GM18870 (cell line): Measurements from ENCODE around the gene MAGEC1.
"Not testable (repeated sequence)": the region's sequence is repeated elsewhere in the genome, so short reads cannot be mapped to it uniquely, and the experiment has no call there.

Source experiments
- ATAC-seq: cut with Tn5 transposase; IDR thresholded peaks from one replicate; pipeline ENCODE4 v1.9.1; 2021; ENCODE audit warnings: moderate library complexity; ENCODE audit not compliant: unreplicated experiment

MAGEC1 gene, protein sequence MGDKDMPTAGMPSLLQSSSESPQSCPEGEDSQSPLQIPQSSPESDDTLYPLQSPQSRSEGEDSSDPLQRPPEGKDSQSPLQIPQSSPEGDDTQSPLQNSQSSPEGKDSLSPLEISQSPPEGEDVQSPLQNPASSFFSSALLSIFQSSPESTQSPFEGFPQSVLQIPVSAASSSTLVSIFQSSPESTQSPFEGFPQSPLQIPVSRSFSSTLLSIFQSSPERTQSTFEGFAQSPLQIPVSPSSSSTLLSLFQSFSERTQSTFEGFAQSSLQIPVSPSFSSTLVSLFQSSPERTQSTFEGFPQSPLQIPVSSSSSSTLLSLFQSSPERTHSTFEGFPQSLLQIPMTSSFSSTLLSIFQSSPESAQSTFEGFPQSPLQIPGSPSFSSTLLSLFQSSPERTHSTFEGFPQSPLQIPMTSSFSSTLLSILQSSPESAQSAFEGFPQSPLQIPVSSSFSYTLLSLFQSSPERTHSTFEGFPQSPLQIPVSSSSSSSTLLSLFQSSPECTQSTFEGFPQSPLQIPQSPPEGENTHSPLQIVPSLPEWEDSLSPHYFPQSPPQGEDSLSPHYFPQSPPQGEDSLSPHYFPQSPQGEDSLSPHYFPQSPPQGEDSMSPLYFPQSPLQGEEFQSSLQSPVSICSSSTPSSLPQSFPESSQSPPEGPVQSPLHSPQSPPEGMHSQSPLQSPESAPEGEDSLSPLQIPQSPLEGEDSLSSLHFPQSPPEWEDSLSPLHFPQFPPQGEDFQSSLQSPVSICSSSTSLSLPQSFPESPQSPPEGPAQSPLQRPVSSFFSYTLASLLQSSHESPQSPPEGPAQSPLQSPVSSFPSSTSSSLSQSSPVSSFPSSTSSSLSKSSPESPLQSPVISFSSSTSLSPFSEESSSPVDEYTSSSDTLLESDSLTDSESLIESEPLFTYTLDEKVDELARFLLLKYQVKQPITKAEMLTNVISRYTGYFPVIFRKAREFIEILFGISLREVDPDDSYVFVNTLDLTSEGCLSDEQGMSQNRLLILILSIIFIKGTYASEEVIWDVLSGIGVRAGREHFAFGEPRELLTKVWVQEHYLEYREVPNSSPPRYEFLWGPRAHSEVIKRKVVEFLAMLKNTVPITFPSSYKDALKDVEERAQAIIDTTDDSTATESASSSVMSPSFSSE

DNA sequence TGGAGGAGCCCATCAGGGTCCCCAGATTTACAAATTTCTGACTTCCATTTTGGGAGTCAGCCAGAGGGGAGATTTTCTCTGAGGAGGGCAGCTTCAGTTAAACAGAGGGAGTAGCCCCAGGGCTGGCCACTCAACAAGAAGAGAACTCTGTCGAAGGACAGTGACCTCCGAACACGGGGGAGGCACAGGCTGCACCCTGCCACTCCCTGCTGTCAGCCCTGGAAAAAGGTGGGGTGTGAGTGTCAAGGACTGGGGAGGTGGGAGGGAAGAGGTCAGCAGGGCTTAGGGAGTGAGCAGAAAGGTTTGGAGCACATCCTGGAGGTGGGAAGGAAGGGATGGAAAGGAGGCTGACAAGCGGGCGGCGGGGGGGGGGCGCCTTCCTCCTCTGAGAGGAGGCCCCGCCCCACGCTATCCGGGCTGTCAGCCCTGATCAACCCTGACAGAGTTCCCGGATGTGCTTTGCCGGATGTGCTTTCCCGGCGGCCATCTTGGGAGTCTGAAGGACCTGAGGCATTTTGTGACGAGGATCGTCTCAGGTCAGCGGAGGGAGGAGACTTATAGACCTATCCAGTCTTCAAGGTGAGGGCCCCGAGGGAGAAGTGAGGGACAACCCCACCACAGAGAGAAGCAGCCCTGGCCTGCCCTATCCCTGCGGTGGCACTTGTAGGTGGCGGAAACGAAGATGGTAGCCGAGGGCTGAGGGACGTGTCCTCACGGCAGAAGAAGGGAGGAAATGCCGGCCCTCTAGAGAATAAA, at the start of gene MAGEC1:
TSS of gene MAGEC1 (plus strand) at position 495 of the 756 bp plus-strand sequence. CDS start 1,179 bp downstream, outside the sequence.
- no peak for ATAC-seq

DNA sequence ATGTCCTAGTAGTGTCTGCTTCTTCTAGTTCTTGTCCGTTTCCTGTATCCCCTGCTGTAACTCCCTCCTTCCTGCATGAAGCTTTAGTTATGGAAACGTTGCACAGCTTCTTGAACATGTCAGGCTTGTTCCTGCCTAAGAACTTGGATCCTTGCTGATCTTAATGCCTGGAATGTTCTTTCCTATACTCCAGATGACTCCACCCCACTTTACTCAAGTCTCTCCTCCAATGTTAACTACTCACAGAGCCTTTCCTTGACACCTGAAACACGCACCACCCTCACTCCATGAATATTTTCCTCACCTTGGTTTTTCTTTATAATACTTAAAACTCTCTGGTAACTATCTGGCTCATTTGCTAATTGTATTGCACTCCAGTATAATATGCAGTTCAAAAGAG, 46.2 kb upstream of the MAGEC1 start:
- no peak for ATAC-seq

DNA sequence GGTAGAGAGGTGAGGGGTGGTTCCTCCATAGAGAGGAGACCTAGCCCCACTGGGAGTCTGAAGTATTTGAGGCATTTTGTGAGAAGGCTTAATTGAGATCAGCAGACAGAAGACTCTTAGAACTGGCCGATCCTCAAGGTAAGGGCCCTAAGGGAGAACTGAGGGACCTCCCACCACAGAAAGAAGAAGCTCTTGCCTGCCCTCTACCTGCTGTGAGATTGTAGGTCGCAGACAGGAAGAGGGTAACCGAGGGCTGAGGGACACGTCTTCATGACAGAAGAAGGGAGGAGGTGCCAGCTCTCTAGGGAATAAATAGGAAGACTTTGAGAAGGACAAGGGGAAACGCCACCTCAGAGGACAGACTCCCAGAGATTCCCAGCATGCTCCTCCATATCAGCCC, 24.1 kb upstream of the MAGEC1 start:
- ATAC-seq = no peak

DNA sequence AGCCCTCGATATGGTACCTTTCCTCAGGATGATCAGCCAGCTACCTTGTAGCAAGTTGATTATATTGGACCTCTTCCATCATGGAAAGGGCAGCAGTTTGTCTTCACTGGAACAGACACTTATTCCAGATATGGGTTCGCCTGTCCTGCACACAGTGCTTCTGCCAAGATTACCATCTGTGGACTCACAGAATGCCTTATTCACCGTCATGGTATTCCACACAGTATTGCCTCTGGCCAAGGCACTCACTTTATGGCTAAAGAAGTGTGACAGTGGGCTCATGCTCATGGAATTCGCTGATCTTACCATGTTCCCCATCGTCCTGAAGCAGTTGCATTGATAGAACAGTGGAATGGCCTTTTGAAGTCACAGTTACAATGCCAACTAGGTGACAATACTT, 14.9 kb upstream of the MAGEC1 start:
- not testable (repeated sequence) for ATAC-seq

DNA sequence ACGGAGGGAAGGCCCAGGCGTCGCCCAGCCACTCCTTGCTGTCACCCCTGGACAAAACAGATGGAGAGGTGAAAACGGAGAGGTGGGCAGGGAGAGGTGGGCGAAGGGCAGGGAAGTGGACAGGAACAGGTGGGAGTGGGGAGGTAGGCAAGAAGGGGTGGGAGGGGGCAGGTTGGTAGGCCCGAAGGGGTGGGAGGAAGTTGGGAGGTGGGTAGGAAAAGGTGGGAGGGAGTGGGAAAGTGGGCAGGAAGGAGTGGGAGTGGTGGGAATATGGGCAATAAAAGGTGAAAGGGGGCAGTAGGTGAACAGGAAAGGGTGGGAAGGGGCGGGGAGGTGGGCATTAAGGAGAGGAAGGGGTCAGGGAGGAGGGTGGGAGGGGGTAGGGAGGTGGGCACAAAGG, 9.0 kb upstream of the MAGEC1 start:
- no peak for ATAC-seq

DNA sequence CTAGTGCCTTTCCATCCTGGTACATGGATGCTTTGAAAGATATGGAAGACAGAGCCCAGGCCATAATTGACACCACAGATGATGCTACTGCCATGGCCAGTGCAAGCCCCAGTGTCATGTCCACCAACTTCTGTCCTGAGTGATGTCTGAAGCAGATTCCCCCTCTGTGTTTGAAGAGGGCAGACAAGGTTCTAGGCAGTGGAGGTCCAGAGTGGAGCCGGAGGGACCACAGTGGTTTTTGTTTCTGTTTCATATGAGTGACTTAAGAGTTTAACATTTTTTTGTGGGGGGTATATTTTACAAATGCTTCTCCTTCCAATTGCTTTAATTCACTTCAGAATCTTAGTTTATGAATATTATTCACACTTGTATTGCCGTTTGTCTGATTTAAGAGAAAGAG, 6.0 kb upstream of the MAGEC1 start:
- ATAC-seq = no peak

DNA sequence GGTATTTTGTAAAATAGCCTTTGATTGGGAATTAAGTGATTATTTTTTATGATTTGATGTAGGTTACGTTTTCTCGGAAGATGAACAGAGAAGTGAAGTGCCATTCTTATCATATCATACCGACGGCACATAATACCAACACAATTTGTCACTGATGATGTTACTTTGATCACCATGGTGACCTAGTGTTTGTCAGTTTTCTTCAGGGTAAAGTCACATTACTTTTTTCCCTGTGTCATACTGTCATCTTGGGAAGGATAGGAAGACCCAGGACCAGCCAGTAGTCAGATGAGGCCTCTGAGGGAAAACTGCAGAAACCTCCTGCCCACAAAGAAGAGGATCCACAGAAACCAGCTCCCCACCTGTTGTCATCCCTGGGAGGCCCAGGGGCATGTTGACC, 1.3 kb upstream of the MAGEC1 start:
- ATAC-seq = no peak

DNA sequence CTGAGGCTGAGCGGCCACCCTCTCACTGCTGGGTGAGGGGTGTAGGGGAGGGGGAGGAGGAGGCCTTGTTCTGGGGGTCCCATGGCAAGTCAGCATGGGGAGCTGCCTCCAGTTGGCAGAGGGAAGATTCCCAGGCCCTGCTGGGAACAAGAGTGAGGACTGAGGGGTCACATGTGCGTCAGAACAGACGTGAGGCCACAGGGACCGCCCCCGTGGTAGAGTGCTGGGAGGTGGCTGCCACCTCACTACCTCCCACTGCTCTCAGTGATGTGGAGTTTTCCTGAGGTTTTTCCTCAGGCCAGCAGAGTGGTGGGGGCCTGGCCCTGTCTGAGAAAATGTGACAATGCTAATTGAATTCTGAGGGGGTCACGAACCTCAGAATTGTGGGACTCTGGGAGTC, 568 bp downstream of the MAGEC1 start:
- ATAC-seq = no peak

DNA sequence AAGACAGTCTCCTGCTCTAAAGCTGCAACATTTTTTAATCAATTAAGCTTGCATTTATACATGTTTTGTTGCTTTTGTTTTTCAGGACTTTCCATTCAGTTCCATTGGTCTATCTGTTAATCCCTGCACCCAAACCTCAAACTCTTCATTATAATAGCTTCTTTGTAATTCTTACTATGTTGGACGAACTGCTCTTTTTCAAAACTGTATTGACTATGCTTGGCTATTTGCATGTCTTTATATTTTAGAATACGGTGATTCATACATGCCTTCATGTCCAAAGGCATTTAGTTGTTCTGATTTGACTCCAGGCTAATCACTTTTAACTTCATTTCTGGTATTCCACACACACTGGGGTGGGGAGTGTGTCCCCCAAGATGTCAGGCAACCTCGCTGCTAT, 14.1 kb downstream of the MAGEC1 start:
- no peak for ATAC-seq

DNA sequence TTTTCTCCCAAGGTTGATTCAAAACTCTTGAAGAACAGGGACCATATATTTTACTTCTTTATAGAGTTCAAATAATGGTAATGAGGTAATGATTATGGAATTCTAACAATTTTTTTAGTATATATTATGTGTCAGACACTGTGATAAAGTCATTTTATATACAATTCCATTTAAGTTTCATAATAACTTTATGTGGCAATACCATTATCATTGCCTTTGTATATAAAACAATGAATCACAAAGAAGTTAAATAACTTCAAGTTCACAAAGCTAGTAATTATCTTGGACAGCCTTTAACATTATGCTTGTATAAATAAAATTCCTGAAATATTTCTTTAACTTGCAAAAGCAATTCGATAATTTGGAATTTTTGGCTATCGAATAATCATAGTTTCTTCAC, 20.6 kb downstream of the MAGEC1 start:
- no peak for ATAC-seq

DNA sequence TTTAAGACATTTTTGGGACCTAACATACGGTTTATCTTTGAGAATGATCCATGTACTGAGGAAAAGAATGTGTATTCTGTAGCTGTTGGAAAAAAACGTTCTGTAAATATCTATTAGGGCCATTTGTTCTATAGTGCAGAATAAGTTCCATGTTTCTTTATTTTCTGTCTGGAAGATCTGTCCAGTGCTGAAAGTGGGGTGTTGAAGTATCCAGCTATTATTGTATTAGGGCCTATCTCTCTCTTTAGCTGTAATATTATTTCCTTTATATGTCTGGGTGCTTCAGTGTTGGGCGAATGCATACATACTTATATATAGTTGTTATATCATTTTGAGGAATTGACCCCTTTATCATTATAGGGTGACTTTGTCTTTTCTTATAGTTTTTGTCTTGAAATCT, 24.7 kb downstream of the MAGEC1 start:
- ATAC-seq = no peak

DNA sequence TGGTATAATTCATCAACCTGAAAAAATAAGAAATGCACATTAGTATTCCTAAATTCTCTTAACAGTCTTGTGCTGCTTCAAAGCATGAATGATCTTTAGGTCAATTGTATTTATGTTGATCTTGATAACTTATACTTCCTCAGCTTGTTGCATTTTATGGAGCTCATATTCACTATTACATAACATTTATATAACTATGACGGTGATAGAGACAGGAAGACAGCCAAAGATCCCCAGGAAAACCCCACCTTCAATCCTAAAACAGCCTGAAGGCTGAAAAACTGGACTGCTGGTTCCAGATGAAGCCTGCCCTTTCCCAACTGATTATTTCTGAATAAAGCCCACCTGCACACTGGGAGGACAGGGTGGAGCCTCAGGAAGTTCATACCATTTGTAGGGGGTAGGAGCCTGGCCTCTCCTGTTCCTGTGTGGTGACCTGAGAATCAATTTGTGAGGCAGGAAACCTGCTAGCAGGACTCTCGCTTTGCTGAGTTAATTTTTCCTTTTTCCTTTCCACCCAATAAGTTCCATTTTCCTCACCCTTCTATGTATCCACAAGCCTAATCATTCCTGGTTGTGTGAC, 30.5 kb downstream of the MAGEC1 start:
- ATAC-seq = no peak

DNA sequence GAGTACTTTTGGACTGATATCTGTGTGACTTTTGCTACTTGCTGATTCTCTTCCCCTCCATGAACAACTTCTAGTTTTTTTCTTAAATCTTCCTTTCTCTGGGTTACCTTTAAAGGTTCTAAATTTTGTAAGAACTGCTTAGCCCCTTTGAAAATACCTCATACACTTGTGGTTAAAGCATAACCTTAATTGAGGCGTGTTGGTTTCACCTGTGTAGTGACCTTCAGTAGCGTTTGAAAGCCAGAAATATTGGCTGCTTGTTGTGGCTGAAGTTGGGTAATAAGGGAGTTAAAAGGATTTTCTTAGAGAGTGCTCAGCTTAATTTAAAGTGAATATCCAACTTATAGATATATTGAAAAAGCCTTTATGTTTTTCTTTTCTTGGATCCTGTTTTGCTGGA, 32.0 kb downstream of the MAGEC1 start:
- ATAC-seq = no peak

DNA sequence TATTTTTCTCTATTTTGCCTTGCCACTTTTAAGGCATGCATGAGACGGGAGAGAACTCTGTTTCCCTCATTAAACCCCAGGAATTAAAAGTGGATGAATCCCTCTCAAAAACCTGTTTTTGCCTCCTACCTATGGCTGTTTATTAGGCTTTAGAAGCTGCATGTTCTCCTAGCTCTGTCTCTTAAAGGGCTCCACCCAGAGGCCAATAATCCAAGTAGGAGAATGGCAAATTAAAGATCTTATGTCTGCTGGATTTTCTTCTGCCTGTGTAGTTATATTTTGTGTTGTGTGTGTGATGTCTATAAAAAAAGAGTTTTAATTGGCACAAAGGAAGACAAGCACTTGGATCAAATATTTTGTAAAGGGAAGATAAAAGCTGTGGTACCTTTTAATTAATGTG, 32.4 kb downstream of the MAGEC1 start:
- ATAC-seq = no peak

DNA sequence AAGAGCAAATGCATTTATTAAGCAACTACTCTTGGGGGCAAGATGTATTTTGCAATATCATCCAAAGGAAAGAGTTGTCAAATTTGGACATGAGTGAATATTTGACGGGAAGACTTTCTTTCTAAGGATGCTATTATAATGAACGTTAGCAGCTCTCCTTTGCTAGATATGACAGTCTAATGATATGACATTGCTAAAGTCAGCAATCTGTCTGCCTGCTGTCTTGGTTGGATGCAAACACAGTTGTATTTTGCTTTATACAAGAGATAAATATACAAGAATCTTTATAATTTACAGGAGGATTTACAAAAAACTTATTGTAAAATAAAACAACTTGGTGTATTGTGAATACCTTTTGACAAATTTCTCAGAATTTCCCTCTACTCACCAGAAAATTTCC, 37.5 kb downstream of the MAGEC1 start:
- ATAC-seq = no peak

DNA sequence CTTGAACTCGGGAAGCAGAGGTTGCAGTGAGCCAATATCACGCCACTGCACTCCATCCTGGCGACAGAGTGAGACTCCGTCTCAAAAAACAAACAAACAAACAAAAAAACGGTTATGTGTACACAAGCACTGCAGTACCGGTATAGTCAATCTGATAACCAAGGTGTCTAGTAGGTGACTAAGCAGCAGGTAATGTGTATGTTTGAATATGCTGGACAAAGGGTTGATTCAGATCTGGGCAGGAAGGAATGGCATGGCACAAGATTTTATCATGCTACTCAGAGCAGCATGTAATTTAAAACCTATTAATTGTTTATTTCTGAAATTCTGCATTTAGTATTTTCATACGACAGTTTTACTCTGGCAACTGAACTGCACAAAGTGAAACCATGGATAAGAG, 41.7 kb downstream of the MAGEC1 start:
- ATAC-seq = no peak

DNA sequence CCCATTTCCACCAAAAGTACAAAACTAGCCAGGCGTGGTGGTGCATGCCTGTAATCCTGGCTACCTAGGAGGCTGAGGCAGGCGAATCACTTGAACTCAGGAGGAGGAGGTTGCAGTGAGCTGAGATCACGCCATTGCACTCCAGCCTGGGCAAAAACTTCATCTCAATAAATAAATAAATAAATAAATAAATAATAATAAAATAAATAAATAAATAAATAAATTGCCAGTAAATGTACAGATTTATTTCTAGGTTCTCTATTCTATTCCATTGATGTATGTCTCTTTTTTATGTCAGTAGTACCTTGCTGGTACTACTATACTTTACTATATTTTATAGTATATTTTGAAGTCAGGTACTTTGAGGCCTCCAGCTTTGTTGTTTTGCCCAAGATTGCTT, 43.7 kb downstream of the MAGEC1 start:
- ATAC-seq = no peak

DNA sequence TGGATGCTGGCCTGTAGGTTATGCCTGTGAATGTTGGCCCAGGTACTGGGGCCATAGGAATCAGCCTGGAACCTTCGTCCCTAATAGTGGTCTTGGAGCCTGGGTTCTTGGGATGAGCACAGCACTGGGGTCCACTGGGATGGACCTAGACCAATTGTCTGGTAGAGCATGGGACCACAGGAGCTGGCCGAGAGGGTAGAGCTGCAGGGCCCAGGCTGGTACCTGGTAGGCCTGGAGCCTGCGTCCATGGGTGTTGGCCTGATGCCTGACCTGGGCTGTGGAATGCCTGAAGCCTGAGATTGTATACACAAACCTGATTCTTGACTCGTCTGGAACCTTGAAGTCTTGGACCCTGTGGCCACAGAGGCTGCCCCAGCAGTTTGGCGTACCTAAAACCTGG, 48.9 kb downstream of the MAGEC1 start:
- ATAC-seq = no peak

DNA sequence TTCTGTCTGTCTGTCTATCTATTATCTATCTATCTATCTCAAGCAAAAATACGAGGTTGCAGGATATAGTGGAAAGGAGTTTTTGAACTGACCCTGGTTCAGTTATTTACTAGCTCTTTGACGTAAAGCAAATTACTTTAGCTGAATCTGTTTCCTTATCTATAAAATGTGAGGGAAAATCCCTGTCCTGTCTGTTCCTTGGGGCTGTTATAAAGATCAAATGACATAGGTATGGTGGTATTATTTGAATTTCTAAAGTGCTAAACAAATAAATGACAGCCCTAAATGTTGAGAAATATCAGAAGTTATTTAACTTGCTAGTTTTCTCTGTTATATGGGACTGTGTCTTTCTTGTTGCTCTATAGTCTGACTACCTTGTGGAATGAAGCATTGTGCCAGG, 55.0 kb downstream of the MAGEC1 start:
- ATAC-seq = no peak
